H54 (cell line): ENCODE measurements around the gene SOWAHB.

Experiments used
- DNase-seq: peaks from one replicate; pipeline ENCODE4 v3.0.0; 2011; ENCODE audit warnings: low spot score, mixed read lengths; ENCODE audit not compliant: insufficient read length
- FAIRE-seq: peaks from 3 replicates; lab custom pipeline; 2011; peaks lifted over from hg19 to GRCh38; lab: Jason Lieb, UNC
- POLR2A ChIP-seq: IDR thresholded peaks from 2 replicates; pipeline ENCODE4 v1.6.1; 2011; ENCODE audit warnings: low read depth, mild to moderate bottlenecking, low read length

The SOWAHB gene

GRCh38 chr4:76905521-76905920, 7.6 kb upstream of the SOWAHB start:
- DNase-seq, result no peak

DNA sequence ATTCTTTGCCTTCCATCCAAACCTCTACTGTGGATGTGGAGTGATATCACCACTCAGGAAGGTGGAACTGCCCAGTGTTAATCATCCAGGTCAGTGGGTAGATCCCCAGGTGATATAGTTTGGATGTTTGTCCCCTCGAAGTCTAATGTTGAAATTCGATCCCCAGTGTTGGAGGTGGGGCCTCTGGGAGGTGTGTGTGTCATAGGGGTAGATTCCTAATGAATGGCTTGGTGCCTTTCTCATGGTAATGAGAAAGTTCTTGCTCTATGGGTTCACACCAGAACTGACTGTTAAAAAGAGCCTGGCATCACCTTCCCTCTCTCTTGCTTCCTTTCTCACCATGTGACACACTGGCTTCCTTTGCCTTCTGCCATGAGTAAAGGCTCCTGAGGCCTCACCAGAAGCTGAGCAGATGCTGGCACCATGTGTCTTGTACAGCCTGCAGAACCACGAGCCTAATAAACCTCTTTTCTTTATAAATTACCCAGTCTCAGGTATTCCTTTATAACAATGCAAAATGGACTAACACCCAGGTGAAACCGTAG, 6.8 kb upstream of the SOWAHB start:
- FAIRE-seq (no peak), DNase-seq (no peak)
- no peak for TF ChIP-seq POLR2A

More at GRCh38 chr4:76905521-76905920, 7.6 kb upstream of the SOWAHB start:
- TF ChIP-seq POLR2A, result no peak
- FAIRE-seq, result no peak

DNA sequence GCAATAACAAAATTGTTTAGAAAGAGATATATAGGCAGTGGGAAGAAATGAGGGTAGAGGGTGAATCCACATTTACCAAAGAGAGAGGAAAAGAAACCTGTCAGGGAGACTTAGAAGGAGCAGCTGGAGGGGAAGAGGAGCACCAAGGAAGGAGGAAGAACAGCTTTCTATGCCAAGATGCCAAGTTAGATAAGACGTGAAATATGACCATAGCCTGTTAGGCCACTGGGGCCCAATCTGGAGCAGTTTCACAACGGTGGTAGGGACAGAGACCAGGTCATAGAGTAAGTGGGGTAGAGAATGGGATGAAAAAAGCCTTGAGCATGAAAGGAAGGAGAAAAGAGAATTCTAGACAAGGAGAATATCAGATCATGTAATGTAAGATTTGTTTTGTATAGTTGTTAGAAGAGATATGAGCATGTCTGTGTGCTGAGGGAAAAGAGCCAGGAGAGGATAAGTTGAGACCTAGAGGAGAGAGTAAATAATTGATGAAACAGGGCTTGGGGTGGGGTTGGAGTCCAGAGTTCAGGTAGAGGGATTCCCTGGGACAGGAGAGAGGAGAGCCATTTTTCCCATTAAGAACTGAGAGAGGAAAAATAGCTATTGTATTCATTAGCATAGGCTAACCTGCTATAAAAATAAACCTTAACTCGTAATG, 4.4 kb upstream of the SOWAHB start:
- no peak for TF ChIP-seq POLR2A
- FAIRE-seq (no peak), DNase-seq (no peak)

DNA sequence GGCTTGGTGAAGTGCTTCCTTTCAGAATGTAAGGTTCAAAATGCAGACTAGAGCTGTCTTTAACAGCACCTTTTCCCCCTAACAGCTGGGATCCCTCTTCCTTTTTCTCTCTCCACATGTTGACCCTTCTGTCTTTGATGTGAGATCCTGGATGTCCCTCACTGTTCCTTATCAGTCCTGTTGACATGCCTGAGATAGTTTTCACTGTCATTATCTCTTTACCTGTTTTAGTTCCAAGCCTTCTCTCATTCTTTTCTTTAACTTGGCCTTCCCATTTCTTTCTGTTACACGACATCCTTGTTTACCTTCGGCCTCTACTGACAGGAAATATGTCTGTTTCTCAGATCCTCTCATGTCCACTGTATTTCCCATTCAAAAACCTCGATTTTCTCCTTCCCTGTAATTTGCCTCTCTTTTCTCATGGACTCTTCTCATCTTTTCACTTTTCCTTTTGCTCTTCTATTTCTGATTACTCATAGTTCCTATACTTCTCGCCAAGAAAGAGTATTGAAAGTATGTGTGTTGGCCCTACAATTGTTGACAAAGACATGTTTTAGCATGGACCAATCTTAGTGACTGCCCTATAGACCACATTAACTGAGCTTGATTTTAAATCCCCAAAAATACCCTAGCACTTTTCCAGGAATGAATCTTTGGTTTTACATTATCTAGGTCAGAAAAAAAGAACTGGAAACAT, 1.2 kb upstream of the SOWAHB start:
- no peak for TF ChIP-seq POLR2A
- no peak for FAIRE-seq
- DNase-seq, result no peak

- FAIRE-seq, result no peak
- no peak for TF ChIP-seq POLR2A
- DNase-seq, result no peak
These were observed 395 bp upstream of the SOWAHB start for GRCh38 chr4:76898385-76898692.

GRCh38 chr4:76896614-76897535, 1.1 kb downstream of the SOWAHB start:
- TF ChIP-seq POLR2A, result no peak
- DNase-seq (no peak), FAIRE-seq (no peak)

- DNase-seq, result no peak
- no peak for TF ChIP-seq POLR2A
- FAIRE-seq, result no peak
These were observed 1.9 kb downstream of the SOWAHB start for GRCh38 chr4:76896048-76896447.

DNA sequence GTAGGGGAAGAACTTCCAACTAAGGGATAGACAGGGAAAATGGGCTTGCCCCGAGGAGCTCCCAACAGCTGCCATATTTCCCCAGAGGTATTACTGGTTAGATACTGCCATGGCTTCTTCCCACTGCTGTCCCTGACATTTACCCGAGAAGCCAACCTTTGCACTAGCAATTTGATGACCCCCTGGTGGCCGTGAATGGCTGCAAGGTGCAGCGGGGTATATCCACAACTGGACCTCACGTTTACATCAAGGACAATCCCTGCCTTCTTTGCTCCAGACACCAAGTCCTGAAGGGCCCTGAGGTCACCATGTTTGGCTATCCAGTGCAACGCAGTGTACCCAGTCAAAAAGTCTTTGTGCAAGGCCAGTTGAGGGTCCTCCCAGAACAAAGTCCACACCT, 2.3 kb downstream of the SOWAHB start:
- DNase-seq (no peak), FAIRE-seq (no peak)
- TF ChIP-seq POLR2A, result no peak

- DNase-seq (no peak), FAIRE-seq (no peak)
- TF ChIP-seq POLR2A, result no peak
These were observed 3.2 kb downstream of the SOWAHB start for GRCh38 chr4:76894537-76895255.

GRCh38 chr4:76892601-76893000, 5.3 kb downstream of the SOWAHB start:
- FAIRE-seq, result no peak
- TF ChIP-seq POLR2A, result no peak
- DNase-seq, result no peak

DNA sequence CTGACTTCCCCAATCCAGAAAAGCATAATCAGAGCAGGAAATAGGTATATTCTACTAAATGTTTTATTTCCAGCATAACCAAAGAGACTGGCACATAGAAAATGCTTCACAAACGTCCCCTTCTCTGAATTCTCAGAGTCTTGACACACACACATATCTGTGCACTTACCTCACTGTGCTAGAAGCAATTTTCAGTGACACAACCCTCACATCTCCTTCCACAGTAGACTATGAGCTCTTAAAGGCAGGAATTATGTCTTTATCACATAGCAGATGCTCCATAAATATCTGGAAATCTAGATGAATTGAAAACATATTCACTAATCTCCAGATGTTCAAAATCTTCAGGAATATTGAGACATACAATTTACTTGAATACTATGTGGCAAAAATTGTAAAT, 5.9 kb downstream of the SOWAHB start:
- DNase-seq (no peak), FAIRE-seq (no peak)
- TF ChIP-seq POLR2A, result no peak

DNA sequence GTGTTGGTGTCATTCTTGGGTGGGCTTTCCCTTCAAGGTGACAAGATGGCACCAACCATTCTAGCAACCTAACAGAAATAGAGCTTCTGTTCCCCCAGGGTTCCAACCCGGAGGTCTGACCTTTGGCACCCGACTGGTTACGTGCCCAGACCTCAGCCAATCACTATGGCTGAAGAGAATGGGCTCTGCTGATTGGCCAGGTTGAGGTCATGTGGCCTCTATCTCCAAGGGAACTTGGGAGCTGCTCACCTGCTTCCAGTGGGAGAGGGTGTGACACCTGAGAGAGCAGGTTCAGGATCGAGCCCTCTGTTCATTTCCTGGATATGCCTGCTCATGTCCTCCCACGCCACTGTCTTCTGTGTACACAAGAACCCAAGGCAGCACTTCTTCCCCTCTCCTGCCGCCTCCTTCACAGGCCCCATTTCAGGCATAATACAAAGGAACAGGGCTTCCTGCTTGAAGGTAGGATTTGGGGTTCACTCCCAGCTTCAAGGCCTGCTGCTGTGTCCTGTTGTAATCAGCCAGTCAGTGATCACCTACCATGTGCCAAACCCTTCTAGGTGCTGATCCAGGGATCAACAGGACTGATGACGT, 11.0 kb downstream of the SOWAHB start:
- no peak for TF ChIP-seq POLR2A
- DNase-seq, result no peak
- FAIRE-seq, result no peak

GRCh38 chr4:76886214-76886613, 11.7 kb downstream of the SOWAHB start:
- FAIRE-seq (no peak), DNase-seq (no peak)
- TF ChIP-seq POLR2A, result no peak
